Panc1 (cell line): ENCODE data around the gene SORD. TPM values are rescaled to one million over a fixed set of nuclear protein-coding genes. Genes with fewer than 3 reads are reported as not detected.

Experiments used
- ATAC-seq: fragments of 200-7000 bp; cut with Tn5 transposase; 2 replicates; pipeline ENCODE4 v1.9.1; 2020; ENCODE audit warnings: mild to moderate bottlenecking, moderate library complexity
- BruUV-seq: library from RNA; stranded (reverse); fragments of 400-500 nt; replicated peaks from 2 replicates; lab custom pipeline; 2021; lab: Mats Ljungman, UMichigan
- CTCF ChIA-PET: fragments of 300-600 bp; sonication (Branson Sonifier 250); formaldehyde crosslinking; loops from one replicate; lab custom pipeline; 2022; ENCODE audit warnings: antibody characterized with exemption; lab: Charles Lee
- POLR2A ChIA-PET: fragments of 300-600 bp; sonication (Branson Sonifier 250); formaldehyde crosslinking; loops from one replicate; lab custom pipeline; 2022; ENCODE audit warnings: antibody characterized with exemption; lab: Charles Lee
- DNase-seq: peaks from one replicate; pipeline ENCODE4 v3.0.0-alpha.2; 2010; ENCODE audit warnings: low read depth, low spot score
- H3K27ac ChIP-seq: 2 replicates; pipeline ENCODE4 v1.5.1; 2011; ENCODE audit warnings: mild to moderate bottlenecking, low read length, inconsistent platforms
- H3K27me3 ChIP-seq: fragments of 200-500 bp; sonication (Bioruptor generic); 2 replicates; pipeline ENCODE4 v1.6.0; 2014; ENCODE audit warnings: low read length, inconsistent platforms; ENCODE audit not compliant: control insufficient read depth, insufficient read depth
- H3K36me3 ChIP-seq: fragments of 200-500 bp; sonication (Bioruptor generic); 2 replicates; pipeline ENCODE4 v1.5.1; 2014; ENCODE audit warnings: inconsistent platforms, mild to moderate bottlenecking, low read length, moderate library complexity; ENCODE audit not compliant: control insufficient read depth, insufficient read depth
- H3K4me1 ChIP-seq: 2 replicates; pipeline ENCODE4 v1.5.1; 2011; ENCODE audit warnings: inconsistent platforms, mild to moderate bottlenecking, low read length, moderate library complexity; ENCODE audit not compliant: control insufficient read depth, insufficient read depth
- H3K4me3 ChIP-seq, 2 experiments: 2 replicates each; pipeline ENCODE4 v1.5.1; 2011 to 2012; ENCODE audit warnings: low read depth in 2 of 2, low read length in 2 of 2, mild to moderate bottlenecking in 2 of 2, inconsistent platforms in 1 of 2, moderate library complexity in 1 of 2
- H3K9me3 ChIP-seq: fragments of 200-500 bp; sonication (Bioruptor generic); 2 replicates; pipeline ENCODE4 v1.5.1; 2014; ENCODE audit warnings: low read depth, mild to moderate bottlenecking, inconsistent platforms, low read length, moderate library complexity; ENCODE audit not compliant: control insufficient read depth, insufficient read depth
- REST ChIP-seq, 2 experiments: IDR thresholded peaks; 2 replicates each; pipeline ENCODE4 v1.6.1; 2011 to 2012; ENCODE audit warnings: low read depth in 2 of 2, control low read depth in 1 of 2, low read length in 1 of 2, mild to moderate bottlenecking in 1 of 2, moderate library complexity in 1 of 2; ENCODE audit not compliant: insufficient read depth in 1 of 2
- in situ Hi-C: cut with HindIII; loops from 2 replicates; pipeline ENCODE4 v1.10.0; 2016; ENCODE audit warnings: low sequenced_read_pairs, low pct_unique_long_range_greater_than_20kb
- intact Hi-C: fragments of 100-400 bp; cut with micrococcal nuclease; formaldehyde crosslinking; loops from one replicate; pipeline ENCODE4 v1.10.0; 2022; ENCODE audit not compliant: unreplicated experiment
- total RNA-seq: library from RNA; stranded (reverse); gene quantifications from one replicate; pipeline ENCODE4 v1.2.1, GENCODE V29; 2021; ENCODE audit not compliant: unreplicated experiment
- TF ChIP-seq, protein P1 (sequence below): fragments of 450-650 bp; IDR thresholded peaks from 2 replicates; pipeline ENCODE4 v1.5.1; 2017; ENCODE audit warnings: mild to moderate bottlenecking

Gene SORD
- total RNA-seq, 1 experiment from 2014 or later, result 34.0 TPM

GRCh38 chr15:45126535-45127158, 103.7 kb downstream of the SORD start:
- BruUV-seq, result no TSS peak
- intact Hi-C loops, result no loop called here

More at GRCh38 chr15:45126535-45127158, 103.7 kb downstream of the SORD start:
- in situ Hi-C loops, result no loop called here
- ChIA-PET CTCF (interaction anchor here (0.5 to 1.0 kb wide), 6 partner anchors 8 to 148 kb away, joined by 3 to 9 read pairs (median 4); no protein-coding TSS in a partner anchor), POLR2A (no interaction called here)
- ATAC-seq (peak; percentile 73), DNase-seq (no peak)
- no peaks in the 10 kb centered on the region for H3K9me3 ChIP-seq
- H3K27me3 ChIP-seq, result peaks cover 10% of the 10 kb centered on the region
- no peaks in the 10 kb centered on the region; the same call in 1 of the 2 replicates for H3K36me3 ChIP-seq
- H3K4me1 ChIP-seq, result no peaks in the 10 kb centered on the region
- H3K27ac ChIP-seq, result no peak overlapping the region
- no peak overlapping the region for H3K4me3 ChIP-seq
- no peak for TF ChIP-seq REST (IDR thresholded peaks at IDR 0.05; ENCODE audit: insufficient read depth in 1 of 2, low read depth in 2 of 2, low read length in 1 of 2)
- TF ChIP-seq, protein P1, sequence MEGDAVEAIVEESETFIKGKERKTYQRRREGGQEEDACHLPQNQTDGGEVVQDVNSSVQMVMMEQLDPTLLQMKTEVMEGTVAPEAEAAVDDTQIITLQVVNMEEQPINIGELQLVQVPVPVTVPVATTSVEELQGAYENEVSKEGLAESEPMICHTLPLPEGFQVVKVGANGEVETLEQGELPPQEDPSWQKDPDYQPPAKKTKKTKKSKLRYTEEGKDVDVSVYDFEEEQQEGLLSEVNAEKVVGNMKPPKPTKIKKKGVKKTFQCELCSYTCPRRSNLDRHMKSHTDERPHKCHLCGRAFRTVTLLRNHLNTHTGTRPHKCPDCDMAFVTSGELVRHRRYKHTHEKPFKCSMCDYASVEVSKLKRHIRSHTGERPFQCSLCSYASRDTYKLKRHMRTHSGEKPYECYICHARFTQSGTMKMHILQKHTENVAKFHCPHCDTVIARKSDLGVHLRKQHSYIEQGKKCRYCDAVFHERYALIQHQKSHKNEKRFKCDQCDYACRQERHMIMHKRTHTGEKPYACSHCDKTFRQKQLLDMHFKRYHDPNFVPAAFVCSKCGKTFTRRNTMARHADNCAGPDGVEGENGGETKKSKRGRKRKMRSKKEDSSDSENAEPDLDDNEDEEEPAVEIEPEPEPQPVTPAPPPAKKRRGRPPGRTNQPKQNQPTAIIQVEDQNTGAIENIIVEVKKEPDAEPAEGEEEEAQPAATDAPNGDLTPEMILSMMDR, result peak; percentile 83

Other genes starting within 250 kb of the SORD start
- not detected for gene TERB2, start 66.5 kb upstream of the SORD start, total RNA-seq
- 0.08 TPM for gene DUOX2, start 91.0 kb downstream of the SORD start, total RNA-seq
- not detected for gene DUOXA2, start 91.1 kb downstream of the SORD start, total RNA-seq
- gene DUOXA1, start 106.7 kb downstream of the SORD start, total RNA-seq, result not detected
- gene DUOX1, start 106.8 kb downstream of the SORD start, total RNA-seq, result 0.31 TPM
- gene SHF, start 164.8 kb downstream of the SORD start, total RNA-seq, result 3.0 TPM
- 0.23 TPM for gene SLC28A2, start 229.0 kb downstream of the SORD start, total RNA-seq